SK-N-SH (cell line): ENCODE results near the gene DOCK10. TPM values are rescaled to one million over a fixed set of nuclear protein-coding genes. Genes with fewer than 3 reads are reported as not detected.

Experiments used
- CTCF ChIA-PET: fragments of 300-600, 350-600 bp; formaldehyde crosslinking; extraction: SDS; loops from one replicate; lab custom pipeline; 2021; lab: Yijun Ruan, JAX
- POLR2A ChIA-PET: fragments of 350-600 bp; sonication (Branson Sonifier 250); formaldehyde crosslinking; extraction: SDS; loops from one replicate; lab custom pipeline; 2020; ENCODE audit warnings: antibody characterized with exemption, inconsistent platforms; lab: Yijun Ruan, JAX
- DNase-seq: peaks from one replicate; pipeline ENCODE4 v3.0.0; 2012
- H2AFZ ChIP-seq: fragments of 200-600 bp; sonication (generic); 2 replicates; pipeline ENCODE4 v1.8.1; 2016; ENCODE audit warnings: antibody characterized with exemption, mild to moderate bottlenecking, low read depth
- H3F3A ChIP-seq: fragments of 200-600 bp; sonication (generic); replicated peaks from 2 replicates; pipeline ENCODE3; 2016; ENCODE audit warnings: antibody characterized with exemption, mild to moderate bottlenecking; ENCODE audit not compliant: insufficient read depth
- H3K27ac ChIP-seq, 2 experiments: fragments of 200-500 bp in 1 of 2; fragments of 200-600 bp in 1 of 2; sonication (Bioruptor generic) in 1 of 2; sonication (generic), shearing (Covaris generic) in 1 of 2; 2 replicates each; pipeline versions ENCODE4 v1.5.1 to v1.6.1; 2014 to 2016; ENCODE audit warnings: low read depth in 2 of 2, inconsistent platforms in 1 of 2, low read length in 1 of 2, mild to moderate bottlenecking in 1 of 2, mixed read lengths in 1 of 2
- H3K27me3 ChIP-seq: fragments of 200-600 bp; sonication (generic), shearing (Covaris generic); 2 replicates; pipeline ENCODE4 v1.6.1; 2016; ENCODE audit warnings: mixed run types; ENCODE audit not compliant: insufficient read depth
- H3K36me3 ChIP-seq, 2 experiments: fragments of 200-500 bp in 1 of 2; fragments of 200-600 bp in 1 of 2; sonication (Bioruptor generic) in 1 of 2; sonication (generic) in 1 of 2; replicated peaks in 1 of 2; 2 replicates each; pipeline versions ENCODE3 to v1.5.1; 2014 to 2016; ENCODE audit warnings: low read length in 1 of 2, mild to moderate bottlenecking in 1 of 2; ENCODE audit not compliant: insufficient read depth in 2 of 2, control insufficient read depth in 1 of 2
- H3K4me1 ChIP-seq, 2 experiments: fragments of 200-500 bp in 1 of 2; fragments of 200-600 bp in 1 of 2; sonication (Bioruptor generic) in 1 of 2; sonication (generic), shearing (Covaris generic) in 1 of 2; 2 replicates each; pipeline versions ENCODE4 v1.5.1 to v1.6.1; 2014 to 2016; ENCODE audit warnings: low read depth in 1 of 2, low read length in 1 of 2, mixed run types in 1 of 2; ENCODE audit not compliant: insufficient read depth in 2 of 2, control insufficient read depth in 1 of 2
- H3K4me2 ChIP-seq: fragments of 200-600 bp; sonication (generic), shearing (Covaris generic); 2 replicates; pipeline ENCODE4 v1.6.1; 2017; ENCODE audit warnings: mixed run types
- H3K4me3 ChIP-seq, 2 experiments: fragments of 200-500 bp in 1 of 2; fragments of 200-600 bp in 1 of 2; sonication (Bioruptor generic) in 1 of 2; sonication (generic), shearing (Covaris generic) in 1 of 2; 2 replicates each; pipeline versions ENCODE4 v1.5.1 to v1.8.1; 2014 to 2016; ENCODE audit warnings: low read depth in 2 of 2, inconsistent platforms in 1 of 2, low read length in 1 of 2, mild to moderate bottlenecking in 1 of 2, mixed read lengths in 1 of 2, moderate library complexity in 1 of 2
- H3K79me2 ChIP-seq: fragments of 200-600 bp; sonication (generic); 2 replicates; pipeline ENCODE4 v1.8.1; 2017; ENCODE audit warnings: mild to moderate bottlenecking; ENCODE audit not compliant: insufficient read depth
- H3K9ac ChIP-seq: fragments of 200-600 bp; sonication (generic); 2 replicates; pipeline ENCODE4 v1.6.1; 2017; ENCODE audit warnings: mixed run types
- H3K9me2 ChIP-seq: fragments of 200-600 bp; sonication (generic); 2 replicates; pipeline ENCODE4 v1.6.1; 2017; ENCODE audit warnings: mixed run types
- H3K9me3 ChIP-seq: fragments of 200-600 bp; sonication (generic); 2 replicates; pipeline ENCODE4 v1.6.1; 2017; ENCODE audit warnings: mixed run types, mild to moderate bottlenecking, moderate library complexity
- H4K20me1 ChIP-seq: fragments of 200-600 bp; sonication (generic); 2 replicates; pipeline ENCODE4 v1.6.1; 2017; ENCODE audit warnings: mild to moderate bottlenecking, mixed run types; ENCODE audit not compliant: insufficient read depth
- EP300 ChIP-seq, 2 experiments: IDR thresholded peaks; 2 replicates each; pipeline versions ENCODE4 v1.4.0 to v1.6.1; 2012; ENCODE audit warnings: borderline replicate concordance in 1 of 2, low read depth in 1 of 2, low read length in 1 of 2
- EZH2phosphoT487 ChIP-seq: fragments of 200-600 bp; sonication (generic); IDR thresholded peaks from 2 replicates; pipeline ENCODE4 v1.6.1; 2017; ENCODE audit warnings: low read depth, mixed run types, mild to moderate bottlenecking, antibody characterized with exemption, moderate library complexity, borderline replicate concordance
- FOSL2 ChIP-seq: IDR thresholded peaks from 2 replicates; pipeline ENCODE4 v1.4.0; 2012; ENCODE audit warnings: low read depth, mild to moderate bottlenecking, moderate library complexity, borderline replicate concordance
- FOXJ3 ChIP-seq: sonication (generic); formaldehyde crosslinking; IDR thresholded peaks from 2 replicates; pipeline ENCODE4 v1.5.1; 2020; ENCODE audit warnings: mild to moderate bottlenecking, missing genetic modification reagents
- GABPA ChIP-seq: IDR thresholded peaks from 2 replicates; pipeline ENCODE4 v1.4.0; 2012; ENCODE audit warnings: low read depth, mild to moderate bottlenecking
- GATA2 ChIP-seq: sonication (generic); formaldehyde crosslinking; IDR thresholded peaks from 2 replicates; pipeline ENCODE4 v1.5.0; 2020; ENCODE audit warnings: mild to moderate bottlenecking, missing genetic modification reagents
- JUND ChIP-seq: IDR thresholded peaks from 2 replicates; pipeline ENCODE4 v1.4.0; 2012
- MAX ChIP-seq: IDR thresholded peaks from 2 replicates; pipeline ENCODE4 v1.4.0; 2012; ENCODE audit warnings: low read depth
- MXI1 ChIP-seq: IDR thresholded peaks from 2 replicates; pipeline ENCODE4 v1.6.1; 2012; ENCODE audit warnings: mild to moderate bottlenecking, low read depth, low read length, improper control_type of control experiment
- NFIC ChIP-seq: IDR thresholded peaks from 2 replicates; pipeline ENCODE4 v1.4.0; 2012; ENCODE audit warnings: borderline replicate concordance
- PBX3 ChIP-seq: IDR thresholded peaks from 2 replicates; pipeline ENCODE4; 2012
- POLR2AphosphoS5 ChIP-seq: IDR thresholded peaks from 2 replicates; pipeline ENCODE4 v1.6.1; 2012; ENCODE audit warnings: low read depth, low read length
- RAD21 ChIP-seq: IDR thresholded peaks from 2 replicates; pipeline ENCODE4 v1.6.1; 2012; ENCODE audit warnings: mild to moderate bottlenecking, low read length
- RCOR1 ChIP-seq: fragments of 150-350 bp; IDR thresholded peaks from 2 replicates; pipeline ENCODE4 v1.6.1; 2017; ENCODE audit warnings: antibody characterized with exemption, low read length
- REST ChIP-seq: IDR thresholded peaks from 2 replicates; pipeline ENCODE4 v1.6.1; 2012; ENCODE audit warnings: mild to moderate bottlenecking, low read depth, low read length, moderate library complexity
- RFX5 ChIP-seq: IDR thresholded peaks from 2 replicates; pipeline ENCODE4 v1.6.1; 2012; ENCODE audit warnings: mild to moderate bottlenecking, improper control_type of control experiment, low read length
- RXRA ChIP-seq: IDR thresholded peaks from 2 replicates; pipeline ENCODE4 v1.4.0; 2012; ENCODE audit warnings: low read depth, mild to moderate bottlenecking, borderline replicate concordance
- SIN3A ChIP-seq: IDR thresholded peaks from 2 replicates; pipeline ENCODE4 v1.6.1; 2012; ENCODE audit warnings: low read depth, mild to moderate bottlenecking, low read length, moderate library complexity, borderline replicate concordance
- TCF12 ChIP-seq: IDR thresholded peaks from 2 replicates; pipeline ENCODE4 v1.4.0; 2012
- USF2 ChIP-seq: fragments of 150-350 bp; IDR thresholded peaks from 2 replicates; pipeline ENCODE4 v1.6.1; 2017; ENCODE audit warnings: antibody characterized with exemption, low read length, low read depth, borderline replicate concordance
- WGBS: methylation state at CpG from one replicate; pipeline ENCODE4 v1.1.6; 2017; ENCODE audit warnings: low lambda C conversion rate; 5-methylcytosine and 5-hydroxymethylcytosine counted together
- polyA plus RNA-seq, 3 experiments: library from polyadenylated mRNA; depleted of rRNA; stranded (reverse); fragments of >200 nt; gene quantifications; 2 replicates each; pipeline ENCODE4 v1.2.3, GENCODE V29; 2012

The DOCK10 gene
- polyA plus RNA-seq, 1 of the 3 experiments (the other 2 are of a cell fraction), result 24.1 TPM

GRCh38 chr2:224929512-224929911 is 112.8 kb downstream of the DOCK10 start:
- H3K9me2 ChIP-seq, result no peaks in the 10 kb centered on the region
- peaks cover 21% of the 10 kb centered on the region; the same call in 1 of the 2 replicates for H3K79me2 ChIP-seq
- no peak overlapping the region for H3K4me3 ChIP-seq
- no peaks in the 10 kb centered on the region for H4K20me1 ChIP-seq
- H3K36me3 ChIP-seq, result peaks cover 7 to 30% of the 10 kb centered on the region in 2 experiments
- WGBS, result 98% methylated on average over 3 of the region's 3 CpGs
- no peak overlapping the region for H3K27ac ChIP-seq
- H3K9me3 ChIP-seq, result no peaks in the 10 kb centered on the region
- H3F3A ChIP-seq, result peaks cover 30% of the 10 kb centered on the region
- ChIA-PET POLR2A (no interaction called here), CTCF (no interaction called here)
- no peak for TF ChIP-seq MXI1
- no peak for TF ChIP-seq REST
- no peak for TF ChIP-seq RFX5
- H3K4me1 ChIP-seq, result peaks cover 0 to 13% of the 10 kb centered on the region in 2 experiments; a peak in 2 of 4 replicates
- no peaks in the 10 kb centered on the region for H3K27me3 ChIP-seq
- no peak overlapping the region for H2AFZ ChIP-seq
- H3K4me2 ChIP-seq, result no peak overlapping the region
- H3K9ac ChIP-seq, result no peak overlapping the region
- no peak for DNase-seq

- Histone ChIP-seq H4K20me1 (no peaks in the 10 kb centered on the region), H3K9ac (no peak overlapping the region), H2AFZ (no peak overlapping the region), H3F3A (peaks cover 33% of the 10 kb centered on the region), H3K27ac (peak overlapping the region in 1 of 2 experiments; percentile 88; a peak in 2 of 4 replicates), H3K4me2 (no peak overlapping the region), H3K9me2 (no peaks in the 10 kb centered on the region), H3K36me3 (peaks cover 7 to 33% of the 10 kb centered on the region in 2 experiments), H3K9me3 (no peaks in the 10 kb centered on the region), H3K4me1 (peaks cover 0 to 13% of the 10 kb centered on the region in 2 experiments; a peak in 2 of 4 replicates), H3K27me3 (no peaks in the 10 kb centered on the region), H3K4me3 (no peak overlapping the region), H3K79me2 (peaks cover 10% of the 10 kb centered on the region; the same call in 1 of the 2 replicates)
- TF ChIP-seq SIN3A (no peak), USF2 (no peak), FOSL2 (no peak), JUND (no peak), PBX3 (no peak), RCOR1 (no peak), EZH2phosphoT487 (no peak), GATA2 (CRISPR knock-in tag) (no peak), GABPA (no peak), POLR2AphosphoS5 (no peak), EP300 (IDR thresholded peaks at IDR 0.05; ENCODE audit: borderline replicate concordance in 1 of 2, low read depth in 1 of 2, low read length in 1 of 2) (no peak), RXRA (no peak), FOXJ3 (no peak), RAD21 (no peak), TCF12 (no peak), NFIC (no peak), MXI1 (no peak), MAX (no peak)
- CTCF ChIA-PET, result interaction anchor here (0.6 to 2.0 kb wide), 3 partner anchors 10 to 281 kb away, joined by 3 to 5 read pairs (median 3); no protein-coding TSS in a partner anchor
- WGBS, result 76% methylated on average over 6 of the region's 7 CpGs
- DNase-seq, result no peak
- POLR2A ChIA-PET, result no interaction called here
These were observed 114.6 kb downstream of the DOCK10 start for GRCh38 chr2:224927646-224928173.
